SK-N-MC (cell line): ENCODE data around the gene LRG1.

Experiments used
- EZH2 ChIP-seq: fragments of 200-600 bp; sonication (generic); IDR thresholded peaks from one replicate; pipeline ENCODE4 v1.6.1; 2017; ENCODE audit warnings: antibody characterized with exemption
- FOXP2 ChIP-seq: optimal IDR thresholded peaks from 2 replicates; pipeline ENCODE3; 2011; ENCODE audit warnings: mild to moderate bottlenecking, moderate library complexity; ENCODE audit not compliant: insufficient read depth; ENCODE audit errors: extremely low read length, control extremely low read depth
- POLR2AphosphoS5 ChIP-seq: IDR thresholded peaks from 2 replicates; pipeline ENCODE4 v1.6.1; 2012; ENCODE audit warnings: mild to moderate bottlenecking, low read depth, low read length, borderline replicate concordance

DNA sequence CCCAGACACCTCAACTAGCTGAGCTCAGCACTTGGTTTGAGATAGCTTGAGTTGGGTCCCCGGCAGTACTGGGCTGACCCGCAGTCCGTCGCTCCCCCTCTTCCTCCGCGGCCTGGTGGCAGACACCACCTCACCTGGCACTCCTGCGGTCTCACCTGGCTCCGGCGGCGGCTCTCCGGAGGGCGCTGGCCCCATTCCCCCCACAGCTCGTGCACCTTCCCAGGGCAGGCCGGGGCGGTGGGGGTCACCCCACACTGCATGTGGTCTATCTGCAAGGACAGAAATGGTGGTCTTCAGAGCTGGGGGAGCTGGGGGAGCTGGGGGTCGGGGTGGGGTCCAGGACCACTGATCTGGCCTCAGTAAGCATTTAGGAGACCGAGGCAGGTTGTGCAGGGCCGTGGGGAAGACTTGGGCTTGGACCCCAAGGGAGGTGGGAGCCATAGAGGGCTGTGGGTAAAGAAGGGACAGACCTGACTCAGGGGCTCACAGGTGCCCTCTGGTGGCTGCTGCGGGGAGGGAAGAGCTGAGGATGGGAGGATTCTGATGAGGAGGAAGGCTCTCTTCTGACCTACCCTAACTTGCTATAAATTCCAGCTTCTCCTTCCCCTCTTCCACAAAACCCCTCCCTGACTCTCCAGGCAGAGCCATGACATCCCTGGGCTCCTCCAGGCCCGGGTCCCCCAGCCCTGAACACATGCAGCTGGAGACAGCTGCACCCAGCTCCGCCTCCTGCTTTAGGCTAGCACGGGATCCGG lies 14.9 kb downstream of the LRG1 start:
- no peak for TF ChIP-seq POLR2AphosphoS5
- TF ChIP-seq EZH2: no peak
- no peak for TF ChIP-seq FOXP2
